Liver (tissue), 9 donors: Measurements from ENCODE around the gene PRKCH. TPM values are rescaled to one million over a fixed set of nuclear protein-coding genes. Genes with fewer than 3 reads are reported as not detected.

ENCODE experiments used
- DNase-seq: peaks from one replicate; pipeline ENCODE4 v3.0.0-alpha.2; 2017; ENCODE audit warnings: low spot score
- H3K27ac ChIP-seq, 2 donors: one replicate each; pipeline ENCODE4 v1.7.0; 2013; ENCODE audit warnings: inconsistent platforms in 2 of 2, low read length in 2 of 2, control low read depth in 1 of 2, low read depth in 1 of 2, mild to moderate bottlenecking in 1 of 2
- H3K27me3 ChIP-seq, 4 donors: one replicate each; pipeline versions ENCODE4 v1.6.1 to v1.7.0; 2013; ENCODE audit warnings: low read length in 3 of 4, inconsistent platforms in 1 of 4, mild to moderate bottlenecking in 1 of 4, moderate library complexity in 1 of 4; ENCODE audit not compliant: control insufficient read depth in 4 of 4, insufficient read depth in 4 of 4
- H3K36me3 ChIP-seq, 4 donors: one replicate each; pipeline versions ENCODE4 v1.6.1 to v1.7.0; 2013; ENCODE audit warnings: low read length in 3 of 4, mild to moderate bottlenecking in 3 of 4, low read depth in 1 of 4, moderate library complexity in 1 of 4; ENCODE audit not compliant: control insufficient read depth in 4 of 4, insufficient read depth in 3 of 4
- H3K4me1 ChIP-seq, 4 donors: one replicate each; pipeline versions ENCODE4 v1.6.1 to v1.7.0; 2013; ENCODE audit warnings: low read length in 3 of 4, mild to moderate bottlenecking in 3 of 4, moderate library complexity in 1 of 4; ENCODE audit not compliant: control insufficient read depth in 4 of 4, insufficient read depth in 4 of 4
- H3K4me3 ChIP-seq, 3 donors: one replicate each; pipeline versions ENCODE4 v1.6.1 to v1.7.0; 2013; ENCODE audit warnings: low read length in 3 of 3, control low read depth in 1 of 3, low read depth in 1 of 3, mild to moderate bottlenecking in 1 of 3
- H3K9ac ChIP-seq, 2 donors: one replicate each; pipeline ENCODE4 v1.7.0; 2013; ENCODE audit warnings: low read length in 2 of 2, mild to moderate bottlenecking in 2 of 2, moderate library complexity in 2 of 2, control low read depth in 1 of 2, low read depth in 1 of 2
- H3K9me3 ChIP-seq, 4 donors: one replicate each; pipeline versions ENCODE4 v1.6.1 to v1.7.0; 2013; ENCODE audit warnings: low read length in 3 of 4; ENCODE audit not compliant: control insufficient read depth in 4 of 4
- ATF3 ChIP-seq: IDR thresholded peaks from 2 replicates; pipeline ENCODE4 v1.6.1; 2016; ENCODE audit warnings: antibody characterized with exemption
- EGR1 ChIP-seq, 2 donors: IDR thresholded peaks; 2 replicates each; pipeline ENCODE4 v1.6.1; 2016 to 2018; ENCODE audit warnings: antibody characterized with exemption in 2 of 2, low read depth in 2 of 2
- FOXA1 ChIP-seq: IDR thresholded peaks from 2 replicates; pipeline ENCODE4 v1.6.1; 2016; ENCODE audit warnings: antibody characterized with exemption
- FOXA2 ChIP-seq: IDR thresholded peaks from 2 replicates; pipeline ENCODE4 v1.6.1; 2016; ENCODE audit warnings: antibody characterized with exemption
- GABPA ChIP-seq, 2 donors: IDR thresholded peaks in 1 of 2; conservative IDR thresholded peaks in 1 of 2; 2 replicates each; pipeline ENCODE4 v1.6.1; 2016; ENCODE audit warnings: antibody characterized with exemption in 2 of 2, mild to moderate bottlenecking in 1 of 2, moderate library complexity in 1 of 2
- HNF4A ChIP-seq, 2 donors: conservative IDR thresholded peaks; 2 replicates each; pipeline ENCODE4 v1.6.1; 2016; ENCODE audit warnings: antibody characterized with exemption in 2 of 2, mild to moderate bottlenecking in 2 of 2
- HNF4G ChIP-seq: IDR thresholded peaks from 2 replicates; pipeline ENCODE4 v1.6.1; 2016; ENCODE audit warnings: antibody characterized with exemption
- MAX ChIP-seq: IDR thresholded peaks from 2 replicates; pipeline ENCODE4 v1.6.1; 2016; ENCODE audit warnings: antibody characterized with exemption
- NR2F2 ChIP-seq: IDR thresholded peaks from 2 replicates; pipeline ENCODE4 v1.6.1; 2016; ENCODE audit warnings: antibody characterized with exemption
- RAD21 ChIP-seq, 2 donors: IDR thresholded peaks; 2 replicates each; pipeline ENCODE4 v1.6.1; 2016; ENCODE audit warnings: antibody characterized with exemption in 2 of 2, mild to moderate bottlenecking in 2 of 2
- REST ChIP-seq: IDR thresholded peaks from 2 replicates; pipeline ENCODE4 v1.6.1; 2016; ENCODE audit warnings: antibody characterized with exemption, mild to moderate bottlenecking
- RXRA ChIP-seq, 2 donors: IDR thresholded peaks; 2 replicates each; pipeline ENCODE4 v1.6.1; 2017 to 2018; ENCODE audit warnings: antibody characterized with exemption in 2 of 2, mild to moderate bottlenecking in 1 of 2
- SP1 ChIP-seq: IDR thresholded peaks from 2 replicates; pipeline ENCODE4 v1.6.1; 2018; ENCODE audit warnings: antibody characterized with exemption, mild to moderate bottlenecking
- TAF1 ChIP-seq: conservative IDR thresholded peaks from 2 replicates; pipeline ENCODE4 v1.6.1; 2016; ENCODE audit warnings: antibody characterized with exemption, mild to moderate bottlenecking
- YY1 ChIP-seq: IDR thresholded peaks from 2 replicates; pipeline ENCODE4 v1.6.1; 2016; ENCODE audit warnings: antibody characterized with exemption, mild to moderate bottlenecking
- ZBTB33 ChIP-seq: IDR thresholded peaks from 2 replicates; pipeline ENCODE4 v1.6.1; 2016; ENCODE audit warnings: antibody characterized with exemption
- WGBS: extraction: QIAGEN DNeasy Blood & Tissue Kit; methylation state at CpG from one replicate; pipeline ENCODE4 v1.1.7; 2013; 5-methylcytosine and 5-hydroxymethylcytosine counted together
- polyA plus RNA-seq, 2 donors: library from polyadenylated mRNA; stranded (reverse) in 1 of 2; unstranded in 1 of 2; fragments of 200-250 nt in 1 of 2; fragments of >200 nt in 1 of 2; fragmentation: Nextera tagmentation in 1 of 2; extraction: Ambion mirVana in 1 of 2; gene quantifications; one replicate each; pipeline versions ENCODE4 v1.2.1 to v1.2.3, GENCODE V29; 2013 to 2015
- total RNA-seq, 2 donors: library from RNA; depleted of rRNA; stranded (reverse); fragments of >200 nt; gene quantifications; one replicate each; pipeline ENCODE4 v1.2.3, GENCODE V29; 2014
- TF ChIP-seq, protein P1 (sequence below): fragments of 150-350 bp; IDR thresholded peaks from 2 replicates; pipeline ENCODE4 v1.5.1; 2017; ENCODE audit warnings: improper control_type of control experiment, low read depth, low read length; ENCODE audit not compliant: missing input control
- donor health status: healthy.
- donor health status: healthy.
- donor health status: healthy.
- donor health status: healthy.
- donor health status: healthy.

PRKCH gene
- total and polyA plus RNA-seq, 4 donors, result 3.9 to 13.7 (median 7.0) TPM

- H3K36me3 ChIP-seq, result no peaks in the 10 kb centered on the region
- H3K27ac ChIP-seq, result no peak overlapping the region
- WGBS, result 75% methylated on average over 1 of the region's 1 CpG
- no peak for DNase-seq
- no peak overlapping the region for H3K9ac ChIP-seq
- H3K9me3 ChIP-seq, result no peaks in the 10 kb centered on the region
- H3K4me3 ChIP-seq, result no peak overlapping the region
- TF ChIP-seq FOXA1 (no peak), ZBTB33 (no peak), ATF3 (no peak), TAF1 (no peak), REST (no peak), YY1 (no peak), MAX (no peak), GABPA (IDR thresholded peaks at IDR 0.05 in 1 of 2, conservative IDR thresholded peaks at IDR 0.05 in 1 of 2) (no peak), RAD21 (IDR thresholded peaks at IDR 0.05) (no peak), EGR1 (IDR thresholded peaks at IDR 0.05; ENCODE audit: low read depth in 2 of 2) (no peak), SP1 (no peak), RXRA (IDR thresholded peaks at IDR 0.05) (no peak), FOXA2 (no peak), HNF4G (no peak), NR2F2 (no peak)
- TF ChIP-seq, protein P1, sequence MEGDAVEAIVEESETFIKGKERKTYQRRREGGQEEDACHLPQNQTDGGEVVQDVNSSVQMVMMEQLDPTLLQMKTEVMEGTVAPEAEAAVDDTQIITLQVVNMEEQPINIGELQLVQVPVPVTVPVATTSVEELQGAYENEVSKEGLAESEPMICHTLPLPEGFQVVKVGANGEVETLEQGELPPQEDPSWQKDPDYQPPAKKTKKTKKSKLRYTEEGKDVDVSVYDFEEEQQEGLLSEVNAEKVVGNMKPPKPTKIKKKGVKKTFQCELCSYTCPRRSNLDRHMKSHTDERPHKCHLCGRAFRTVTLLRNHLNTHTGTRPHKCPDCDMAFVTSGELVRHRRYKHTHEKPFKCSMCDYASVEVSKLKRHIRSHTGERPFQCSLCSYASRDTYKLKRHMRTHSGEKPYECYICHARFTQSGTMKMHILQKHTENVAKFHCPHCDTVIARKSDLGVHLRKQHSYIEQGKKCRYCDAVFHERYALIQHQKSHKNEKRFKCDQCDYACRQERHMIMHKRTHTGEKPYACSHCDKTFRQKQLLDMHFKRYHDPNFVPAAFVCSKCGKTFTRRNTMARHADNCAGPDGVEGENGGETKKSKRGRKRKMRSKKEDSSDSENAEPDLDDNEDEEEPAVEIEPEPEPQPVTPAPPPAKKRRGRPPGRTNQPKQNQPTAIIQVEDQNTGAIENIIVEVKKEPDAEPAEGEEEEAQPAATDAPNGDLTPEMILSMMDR, result no peak
- H3K4me1 ChIP-seq, result peaks cover 0 to 12% (median 9%) of the 10 kb centered on the region in 4 donors
- no peaks in the 10 kb centered on the region for H3K27me3 ChIP-seq
Measured at GRCh38 chr14:61290701-61291100, 30.7 kb upstream of the PRKCH start.

- H3K9me3 ChIP-seq, result no peaks in the 10 kb centered on the region
- no peak overlapping the region for H3K4me3 ChIP-seq
- H3K27me3 ChIP-seq, result no peaks in the 10 kb centered on the region
- peaks cover 0 to 4% (median 0%) of the 10 kb centered on the region in 4 donors for H3K4me1 ChIP-seq
- no peak for TF ChIP-seq RAD21 (IDR thresholded peaks at IDR 0.05)
- TF ChIP-seq HNF4A (conservative IDR thresholded peaks at IDR 0.05), result no peak
- no peaks in the 10 kb centered on the region for H3K36me3 ChIP-seq
- no peak for DNase-seq
- H3K27ac ChIP-seq, result no peak overlapping the region
- WGBS, result 47% methylated on average over 3 of the region's 3 CpGs
- no peak overlapping the region for H3K9ac ChIP-seq
Measured at GRCh38 chr14:61296151-61296550, 25.2 kb upstream of the PRKCH start.
